IMR-90 (cell line): ENCODE data around the gene GKAP1. TPM values are rescaled to one million over a fixed set of nuclear protein-coding genes. Genes with fewer than 3 reads are reported as not detected.

Experiments
- ATAC-seq: fragments of 200-7000 bp; cut with Tn5 transposase; 2 replicates; pipeline ENCODE4 v1.9.1; 2020; ENCODE audit warnings: low read depth, mild to moderate bottlenecking, moderate library complexity
- BruUV-seq: library from RNA; stranded (reverse); fragments of 400-500 nt; replicated peaks from 2 replicates; lab custom pipeline; 2021; lab: Mats Ljungman, UMichigan
- CTCF ChIA-PET: fragments of 300-600 bp; formaldehyde crosslinking; extraction: SDS; loops from one replicate; lab custom pipeline; 2021; ENCODE audit warnings: antibody characterized with exemption; lab: Yijun Ruan, JAX
- POLR2A ChIA-PET: fragments of 300-600 bp; sonication (Branson Sonifier 250); formaldehyde crosslinking; loops from one replicate; lab custom pipeline; 2022; ENCODE audit warnings: antibody characterized with exemption; ENCODE audit not compliant: unreplicated experiment; lab: Charles Lee
- DNase-seq: peaks from one replicate; pipeline ENCODE4 v3.0.0; 2013
- H2AFZ ChIP-seq: replicated peaks from 2 replicates; pipeline ENCODE3; 2013; ENCODE audit warnings: low read length, mild to moderate bottlenecking; ENCODE audit not compliant: poor library complexity
- H2AK5ac ChIP-seq: 2 replicates; pipeline ENCODE4 v1.6.1; 2013; ENCODE audit warnings: low read depth, low read length, inconsistent platforms
- H2AK9ac ChIP-seq: replicated peaks from 2 replicates; pipeline ENCODE3; 2013; ENCODE audit warnings: mild to moderate bottlenecking, low read depth, low read length, moderate library complexity; ENCODE audit not compliant: poor library complexity
- H2BK120ac ChIP-seq: 2 replicates; pipeline ENCODE4 v1.6.1; 2013; ENCODE audit warnings: low read depth, low read length, inconsistent platforms
- H2BK15ac ChIP-seq: 3 replicates; pipeline ENCODE4 v1.6.1; 2013; ENCODE audit warnings: low read depth, low read length, inconsistent platforms
- H2BK20ac ChIP-seq: 2 replicates; pipeline ENCODE4 v1.6.1; 2013; ENCODE audit warnings: low read depth, mild to moderate bottlenecking, inconsistent platforms, low read length, moderate library complexity
- H2BK5ac ChIP-seq: 2 replicates; pipeline ENCODE4 v1.6.1; 2013; ENCODE audit warnings: mild to moderate bottlenecking, low read depth, low read length, inconsistent platforms; ENCODE audit not compliant: poor library complexity, severe bottlenecking
- H3K14ac ChIP-seq: replicated peaks from 2 replicates; pipeline ENCODE4 v1.6.1; 2013; ENCODE audit warnings: low read depth, low read length, inconsistent platforms
- H3K18ac ChIP-seq: 2 replicates; pipeline ENCODE4 v1.6.1; 2013; ENCODE audit warnings: low read depth, low read length, control low read depth
- H3K23ac ChIP-seq: 2 replicates; pipeline ENCODE4 v1.6.1; 2013; ENCODE audit warnings: low read depth, low read length, inconsistent platforms
- H3K27ac ChIP-seq: 2 replicates; pipeline ENCODE4 v1.5.1; 2013; ENCODE audit warnings: mild to moderate bottlenecking, control low read depth, low read length; ENCODE audit not compliant: insufficient read depth
- H3K27me3 ChIP-seq: 2 replicates; pipeline ENCODE4 v1.6.1; 2013; ENCODE audit warnings: low read length; ENCODE audit not compliant: control insufficient read depth, insufficient read depth
- H3K36me3 ChIP-seq: 2 replicates; pipeline ENCODE4 v1.6.1; 2013; ENCODE audit warnings: low read length, mixed read lengths; ENCODE audit not compliant: control insufficient read depth, insufficient read depth
- H3K4ac ChIP-seq: 2 replicates; pipeline ENCODE4 v1.6.1; 2013; ENCODE audit warnings: low read depth, low read length, inconsistent platforms
- H3K4me1 ChIP-seq: 2 replicates; pipeline ENCODE4 v1.6.1; 2013; ENCODE audit warnings: low read length, mixed read lengths; ENCODE audit not compliant: control insufficient read depth, insufficient read depth
- H3K4me2 ChIP-seq: 2 replicates; pipeline ENCODE4 v1.6.1; 2013; ENCODE audit warnings: low read depth, mild to moderate bottlenecking, control low read depth, low read length, moderate library complexity
- H3K4me3 ChIP-seq: 2 replicates; pipeline ENCODE4 v1.5.1; 2013; ENCODE audit warnings: low read depth, mild to moderate bottlenecking, control low read depth, low read length, moderate library complexity; ENCODE audit not compliant: insufficient read depth
- H3K56ac ChIP-seq: 2 replicates; pipeline ENCODE4 v1.6.1; 2013; ENCODE audit warnings: low read length, inconsistent platforms; ENCODE audit not compliant: insufficient read depth; ENCODE audit errors: extremely low read depth
- H3K79me1 ChIP-seq, 2 experiments: 2 replicates each; pipeline ENCODE4 v1.6.1; 2013; ENCODE audit warnings: low read length in 2 of 2, inconsistent platforms in 1 of 2, low read depth in 1 of 2
- H3K9ac ChIP-seq: 2 replicates; pipeline ENCODE4 v1.6.1; 2013; ENCODE audit warnings: low read depth, low read length, control low read depth
- H3K9me1 ChIP-seq: 2 replicates; pipeline ENCODE4 v1.6.1; 2013; ENCODE audit warnings: low read length, inconsistent platforms; ENCODE audit not compliant: insufficient read depth
- H3K9me3 ChIP-seq: 2 replicates; pipeline ENCODE4 v1.6.1; 2013; ENCODE audit warnings: low read length; ENCODE audit not compliant: control insufficient read depth, insufficient read depth
- H4K20me1 ChIP-seq: 2 replicates; pipeline ENCODE4 v1.6.1; 2013; ENCODE audit warnings: low read length, inconsistent platforms; ENCODE audit not compliant: insufficient read depth
- H4K5ac ChIP-seq: 2 replicates; pipeline ENCODE4 v1.6.1; 2013; ENCODE audit warnings: mild to moderate bottlenecking, low read depth, low read length, control low read depth
- H4K8ac ChIP-seq, 2 experiments: 2 replicates each; pipeline ENCODE4 v1.6.1; 2013; ENCODE audit warnings: low read depth in 2 of 2, low read length in 2 of 2, control low read depth in 1 of 2, inconsistent platforms in 1 of 2
- H4K91ac ChIP-seq: 2 replicates; pipeline ENCODE4 v1.6.1; 2013; ENCODE audit warnings: low read depth, low read length, inconsistent platforms; ENCODE audit not compliant: insufficient read depth
- MAFK ChIP-seq: IDR thresholded peaks from 2 replicates; pipeline ENCODE4 v1.6.1; 2012; ENCODE audit warnings: low read depth, low read length, improper control_type of control experiment
- MAZ ChIP-seq: IDR thresholded peaks from 2 replicates; pipeline ENCODE4 v1.6.1; 2012; ENCODE audit warnings: low read depth, mild to moderate bottlenecking, low read length, improper control_type of control experiment, moderate library complexity, borderline replicate concordance
- MXI1 ChIP-seq: IDR thresholded peaks from 2 replicates; pipeline ENCODE4 v1.6.1; 2012; ENCODE audit warnings: low read depth, mild to moderate bottlenecking, low read length, moderate library complexity, borderline replicate concordance
- NFE2L2 ChIP-seq: fragments of 150-350 bp; IDR thresholded peaks from 2 replicates; pipeline ENCODE4 v1.6.1; 2016; ENCODE audit warnings: low read depth, mild to moderate bottlenecking, low read length
- POLR2A ChIP-seq: IDR thresholded peaks from 2 replicates; pipeline ENCODE4 v1.6.1; 2012; ENCODE audit warnings: mild to moderate bottlenecking, low read depth, low read length
- RCOR1 ChIP-seq: IDR thresholded peaks from 2 replicates; pipeline ENCODE4 v1.6.1; 2012; ENCODE audit warnings: mild to moderate bottlenecking, low read length, improper control_type of control experiment; ENCODE audit not compliant: insufficient replicate concordance
- RFX5 ChIP-seq: IDR thresholded peaks from 2 replicates; pipeline ENCODE4 v1.8.0; 2012; ENCODE audit warnings: low read depth, mild to moderate bottlenecking, low read length, moderate library complexity
- WGBS, 2 experiments: methylation state at CpG; one replicate each; pipeline versions ENCODE4 v1.1.5 to v1.1.7; 2013; ENCODE audit warnings: missing lambda C conversion rate in 2 of 2; ENCODE audit not compliant: insufficient read length in 1 of 2; ENCODE audit errors: extremely low coverage in 2 of 2; 5-methylcytosine and 5-hydroxymethylcytosine counted together
- dilution Hi-C: fragments of 300-500 bp; cut with HindIII; formaldehyde crosslinking; loops from one replicate; pipeline ENCODE4 v1.14.3; 2018; ENCODE audit warnings: low sequenced_read_pairs; ENCODE audit not compliant: unreplicated experiment
- in situ Hi-C: fragments of 300-500 bp; cut with MboI; formaldehyde crosslinking; loops from 3 replicates; pipeline ENCODE4 v1.14.3; 2019; ENCODE audit warnings: low sequenced_read_pairs, inconsistent platforms, mixed read lengths
- intact Hi-C: fragments of 100-400 bp; cut with micrococcal nuclease; formaldehyde crosslinking; loops from 2 replicates; pipeline ENCODE4 v1.10.0; 2022
- polyA plus RNA-seq, 3 experiments: library from polyadenylated mRNA; depleted of rRNA; stranded (reverse); fragments of >200 nt; gene quantifications; 2 replicates each; pipeline ENCODE4 v1.2.3, GENCODE V29; 2012; ENCODE audit warnings: low replicate concordance in 1 of 3
- total RNA-seq: library from RNA; depleted of rRNA; stranded (reverse); fragments of >200 nt; gene quantifications from 2 replicates; pipeline ENCODE4 v1.2.3, GENCODE V29; 2012
- TF ChIP-seq, protein P1 (sequence below): conservative IDR thresholded peaks from 2 replicates; pipeline ENCODE4 v1.5.1; 2012; ENCODE audit warnings: mild to moderate bottlenecking, low read depth, low read length, improper control_type of control experiment
- TF ChIP-seq, protein P2 (sequence below): fragments of 150-350 bp; IDR thresholded peaks from 2 replicates; pipeline ENCODE4 v1.6.1; 2017; ENCODE audit warnings: mild to moderate bottlenecking, antibody characterized with exemption, low read length, low read depth

GKAP1 gene
- total and polyA plus RNA-seq, 2 of the 4 experiments (the other 2 are of a cell fraction): 0.18 to 1.4 TPM

DNA sequence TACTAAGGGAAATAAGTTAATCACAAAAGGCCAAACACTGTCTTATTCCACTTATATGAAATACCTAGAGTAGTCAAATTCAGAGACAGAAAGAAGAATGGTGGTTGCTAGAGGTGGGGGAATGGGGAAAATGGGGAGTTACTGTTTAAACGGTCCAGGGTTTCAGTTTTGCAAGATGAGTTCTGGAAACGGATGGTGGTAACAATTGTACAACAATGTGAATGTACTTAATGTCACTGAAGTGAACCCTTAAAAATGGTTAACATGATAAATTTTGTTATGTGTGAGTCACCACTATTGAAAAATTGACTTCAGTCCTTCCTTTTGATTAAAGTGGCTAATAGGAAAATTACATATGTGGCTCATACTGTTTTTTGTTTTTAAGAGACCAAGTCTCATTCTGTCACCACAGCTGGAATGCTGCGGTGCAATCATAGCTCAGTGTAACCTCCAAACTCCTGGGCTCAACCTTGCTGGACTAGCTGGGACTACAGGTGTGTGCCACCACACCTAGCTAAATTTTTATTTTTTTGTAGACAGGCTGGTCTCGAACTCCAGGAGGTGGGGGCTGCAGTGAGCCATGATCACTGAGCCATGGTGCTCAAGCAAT is 118.5 kb downstream of the GKAP1 start:
- H3K23ac ChIP-seq: no peak overlapping the region
- H3K27me3 ChIP-seq: no peaks in the 10 kb centered on the region
- H4K20me1 ChIP-seq: peaks cover 95% of the 10 kb centered on the region
- H2AFZ ChIP-seq: no peak overlapping the region
- no peak overlapping the region for H2AK9ac ChIP-seq
- no peak overlapping the region for H3K4ac ChIP-seq
- no CpG with 5 or more reads among the region's 4 CpGs for whole genome bisulfite sequencing, 2 experiments
- H3K9ac ChIP-seq: no peak overlapping the region
- H2BK15ac ChIP-seq: no peak overlapping the region
- no peak overlapping the region for H4K8ac ChIP-seq
- no peak for TF ChIP-seq MAFK
- TF ChIP-seq RCOR1: no peak
- TF ChIP-seq MXI1: no peak
- TF ChIP-seq, protein P1, sequence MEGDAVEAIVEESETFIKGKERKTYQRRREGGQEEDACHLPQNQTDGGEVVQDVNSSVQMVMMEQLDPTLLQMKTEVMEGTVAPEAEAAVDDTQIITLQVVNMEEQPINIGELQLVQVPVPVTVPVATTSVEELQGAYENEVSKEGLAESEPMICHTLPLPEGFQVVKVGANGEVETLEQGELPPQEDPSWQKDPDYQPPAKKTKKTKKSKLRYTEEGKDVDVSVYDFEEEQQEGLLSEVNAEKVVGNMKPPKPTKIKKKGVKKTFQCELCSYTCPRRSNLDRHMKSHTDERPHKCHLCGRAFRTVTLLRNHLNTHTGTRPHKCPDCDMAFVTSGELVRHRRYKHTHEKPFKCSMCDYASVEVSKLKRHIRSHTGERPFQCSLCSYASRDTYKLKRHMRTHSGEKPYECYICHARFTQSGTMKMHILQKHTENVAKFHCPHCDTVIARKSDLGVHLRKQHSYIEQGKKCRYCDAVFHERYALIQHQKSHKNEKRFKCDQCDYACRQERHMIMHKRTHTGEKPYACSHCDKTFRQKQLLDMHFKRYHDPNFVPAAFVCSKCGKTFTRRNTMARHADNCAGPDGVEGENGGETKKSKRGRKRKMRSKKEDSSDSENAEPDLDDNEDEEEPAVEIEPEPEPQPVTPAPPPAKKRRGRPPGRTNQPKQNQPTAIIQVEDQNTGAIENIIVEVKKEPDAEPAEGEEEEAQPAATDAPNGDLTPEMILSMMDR: no peak
- no peak for TF ChIP-seq NFE2L2
- no peak for TF ChIP-seq POLR2A
- TF ChIP-seq, protein P2, sequence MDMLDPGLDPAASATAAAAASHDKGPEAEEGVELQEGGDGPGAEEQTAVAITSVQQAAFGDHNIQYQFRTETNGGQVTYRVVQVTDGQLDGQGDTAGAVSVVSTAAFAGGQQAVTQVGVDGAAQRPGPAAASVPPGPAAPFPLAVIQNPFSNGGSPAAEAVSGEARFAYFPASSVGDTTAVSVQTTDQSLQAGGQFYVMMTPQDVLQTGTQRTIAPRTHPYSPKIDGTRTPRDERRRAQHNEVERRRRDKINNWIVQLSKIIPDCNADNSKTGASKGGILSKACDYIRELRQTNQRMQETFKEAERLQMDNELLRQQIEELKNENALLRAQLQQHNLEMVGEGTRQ: no peak
- TF ChIP-seq RFX5: no peak
- no peak for TF ChIP-seq MAZ
- no peaks in the 10 kb centered on the region for H3K36me3 ChIP-seq
- no peak overlapping the region for H2BK120ac ChIP-seq
- H3K4me2 ChIP-seq: no peak overlapping the region
- H2BK5ac ChIP-seq: no peak overlapping the region
- H3K27ac ChIP-seq: no peak overlapping the region
- H3K79me1 ChIP-seq: peaks cover 5 to 39% of the 10 kb centered on the region in 2 experiments; a peak in 3 of 4 replicates
- in situ Hi-C loops (no loop called here), dilution Hi-C loops (no loop called here), intact Hi-C loops (no loop called here)
- H2BK20ac ChIP-seq: no peak overlapping the region
- H3K14ac ChIP-seq: no peak overlapping the region
- DNase-seq (no peak), ATAC-seq (no peak)
- H4K5ac ChIP-seq: no peak overlapping the region
- no peaks in the 10 kb centered on the region for H3K9me3 ChIP-seq
- BruUV-seq: no TSS peak
- no peak overlapping the region for H3K4me3 ChIP-seq
- H3K4me1 ChIP-seq: no peaks in the 10 kb centered on the region; the same call in 1 of the 2 replicates
- H3K56ac ChIP-seq: no peak overlapping the region
- H2AK5ac ChIP-seq: no peak overlapping the region
- ChIA-PET POLR2A (no interaction called here), CTCF (interaction anchor here (0.8 to 1.0 kb wide), 2 partner anchors 13 to 19 kb away, joined by 3 read pairs; no protein-coding TSS in a partner anchor)
- no peak overlapping the region for H4K91ac ChIP-seq
- H3K9me1 ChIP-seq: 0 out of 2 replicates have a peak, but pooled peaks cover 3% of the 10 kb centered on the region
- H3K18ac ChIP-seq: no peak overlapping the region
